CD4-positive, alpha-beta T cell treated with Interleukin-4 for 4 hours (primary cell): Measurements from ENCODE around the gene MRPL11.

ENCODE experiments used
- DNase-seq: peaks from one replicate; pipeline ENCODE4 v3.0.0-alpha.2; 2020

MRPL11 gene

GRCh38 chr11:66428933-66429332 lies 9.7 kb downstream of the MRPL11 start:
- no peak for DNase-seq

- no peak for DNase-seq
These were observed 12.3 kb downstream of the MRPL11 start for GRCh38 chr11:66426314-66426713.

GRCh38 chr11:66421492-66422205 lies 17.0 kb downstream of the MRPL11 start:
- DNase-seq = peak; percentile 80

- no peak for DNase-seq
These were observed 17.8 kb downstream of the MRPL11 start, which contains the start of gene NPAS4 for GRCh38 chr11:66420671-66421476. NPAS4 (plus strand) TSS chr11:66421035; CDS start chr11:66421180, 145 bp downstream.

GRCh38 chr11:66419825-66420224 lies 18.8 kb downstream of the MRPL11 start:
- no peak for DNase-seq

- no peak for DNase-seq
These were observed 19.7 kb downstream of the MRPL11 start for GRCh38 chr11:66418986-66419308.

GRCh38 chr11:66418168-66418985 lies 20.3 kb downstream of the MRPL11 start:
- peak; percentile 26 for DNase-seq

- no peak for DNase-seq
These were observed 21.6 kb downstream of the MRPL11 start for GRCh38 chr11:66417000-66417399.

- DNase-seq = no peak
These were observed 23.2 kb downstream of the MRPL11 start for GRCh38 chr11:66415423-66415822.

- no peak for DNase-seq
These were observed 24.3 kb downstream of the MRPL11 start for GRCh38 chr11:66414120-66414934.

- DNase-seq = no peak
These were observed 25.5 kb downstream of the MRPL11 start for GRCh38 chr11:66413167-66413566.

GRCh38 chr11:66412110-66412509 lies 26.5 kb downstream of the MRPL11 start:
- no peak for DNase-seq

GRCh38 chr11:66411323-66411722 lies 27.3 kb downstream of the MRPL11 start:
- DNase-seq = no peak

- DNase-seq = no peak
These were observed 28.5 kb downstream of the MRPL11 start for GRCh38 chr11:66410191-66410590.

GRCh38 chr11:66409226-66409625 lies 29.4 kb downstream of the MRPL11 start:
- no peak for DNase-seq

- DNase-seq = peak; percentile 79
These were observed 30.0 kb downstream of the MRPL11 start for GRCh38 chr11:66408488-66409214.

- no peak for DNase-seq
These were observed 31.0 kb downstream of the MRPL11 start for GRCh38 chr11:66407651-66408050.

- DNase-seq = no peak
These were observed 44.7 kb downstream of the MRPL11 start for GRCh38 chr11:66393954-66394353.

GRCh38 chr11:66391322-66391721 lies 47.3 kb downstream of the MRPL11 start:
- DNase-seq = no peak

GRCh38 chr11:66388780-66389386 lies 49.8 kb downstream of the MRPL11 start:
- DNase-seq = peak; percentile 75
